Neural crest cell (in vitro differentiated cells): ENCODE measurements around the gene NPHP1. TPM values are rescaled to one million over a fixed set of nuclear protein-coding genes. Genes with fewer than 3 reads are reported as not detected.
"Not testable (repeated sequence)": the region's sequence is repeated elsewhere in the genome, so short reads cannot be mapped to it uniquely, and the experiment has no call there.

Experiments
- DNase-seq: peaks from one replicate; pipeline ENCODE4 v3.0.0; 2021; ENCODE audit warnings: low read depth, mixed read lengths, low spot score
- H3K27ac Mint-ChIP-seq: one replicate; pipeline ENCODE4 v1.8.0; 2021; ENCODE audit warnings: mild to moderate bottlenecking, mixed read lengths; ENCODE audit not compliant: unreplicated experiment
- H3K27me3 Mint-ChIP-seq: 2 replicates; pipeline ENCODE4 v1.8.0; 2021; ENCODE audit warnings: low read depth, mild to moderate bottlenecking, mixed read lengths
- H3K36me3 Mint-ChIP-seq: 2 replicates; pipeline ENCODE4 v1.8.0; 2021; ENCODE audit warnings: low read depth, mild to moderate bottlenecking, mixed read lengths
- H3K4me1 Mint-ChIP-seq: 2 replicates; pipeline ENCODE4 v1.8.0; 2021; ENCODE audit warnings: mixed read lengths
- H3K4me3 Mint-ChIP-seq: one replicate; pipeline ENCODE4 v1.8.0; 2021; ENCODE audit warnings: mild to moderate bottlenecking, mixed read lengths
- H3K9me3 Mint-ChIP-seq: 2 replicates; pipeline ENCODE4 v1.8.0; 2021; ENCODE audit warnings: mixed read lengths
- CTCF ChIP-seq: fragments of 200-600 bp; sonication (generic); conservative IDR thresholded peaks from 2 replicates; pipeline ENCODE4 v1.5.0; 2021; ENCODE audit warnings: antibody characterized with exemption, mild to moderate bottlenecking
- total RNA-seq: library from RNA; stranded (reverse); gene quantifications from 2 replicates; pipeline ENCODE4 v1.2.1, GENCODE V29; 2021

The NPHP1 gene
- total RNA-seq, 1 donor from 2014 or later: 7.3 TPM

DNA sequence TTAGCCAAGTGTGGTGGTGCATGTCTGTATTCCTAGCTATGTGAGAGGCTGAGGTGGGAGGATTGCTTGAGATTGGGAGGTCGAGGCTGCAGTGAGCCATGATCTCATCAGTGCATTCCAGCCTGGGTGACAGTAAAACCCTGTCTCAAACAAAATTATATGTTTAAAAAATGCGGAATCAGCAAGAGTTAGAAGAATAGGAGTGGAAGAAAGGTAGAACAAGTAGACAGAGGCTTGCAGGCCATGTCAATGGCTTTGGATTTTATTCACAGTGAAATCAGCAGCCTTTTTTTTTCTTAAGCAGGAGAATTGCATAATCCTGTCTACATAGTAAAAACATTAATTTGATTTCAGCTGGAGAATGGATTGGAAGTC, 15.4 kb upstream of the NPHP1 start:
- no peak overlapping the region for H3K27ac Mint-ChIP-seq
- no peaks in the 10 kb centered on the region for H3K9me3 Mint-ChIP-seq
- H3K27me3 Mint-ChIP-seq: peaks cover 40% of the 10 kb centered on the region
- no peak for DNase-seq
- no peaks in the 10 kb centered on the region for H3K4me1 Mint-ChIP-seq
- no peak overlapping the region for H3K4me3 Mint-ChIP-seq
- H3K36me3 Mint-ChIP-seq: no peaks in the 10 kb centered on the region
- TF ChIP-seq CTCF: no peak

GRCh38 chr2:110219496-110220189, 14.8 kb upstream of the NPHP1 start:
- Mint-ChIP-seq H3K27me3 (peaks cover 45% of the 10 kb centered on the region), H3K9me3 (no peaks in the 10 kb centered on the region)

DNA sequence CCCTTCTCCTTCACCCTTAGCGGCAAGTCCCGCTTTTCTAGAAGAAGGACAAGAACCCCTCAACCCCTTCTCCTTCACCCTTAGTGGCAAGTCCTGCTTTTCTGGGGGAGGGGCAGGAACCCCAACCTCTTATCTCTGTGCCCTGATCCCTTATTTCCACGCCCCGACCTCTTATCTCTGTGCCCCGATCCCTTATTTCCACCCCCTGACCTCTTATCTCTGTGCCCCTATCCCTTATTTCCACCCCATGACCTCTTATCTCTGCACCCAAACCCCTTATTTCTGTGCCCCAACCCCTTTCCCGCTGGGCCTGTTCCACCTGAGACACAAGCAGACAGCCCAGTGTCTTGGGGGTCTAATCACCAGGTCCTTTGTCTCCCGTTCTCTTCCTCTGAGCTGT, 14.1 kb upstream of the NPHP1 start:
- not testable (repeated sequence) for H3K27ac Mint-ChIP-seq, DNase-seq, H3K4me3 Mint-ChIP-seq, H3K4me1 Mint-ChIP-seq, H3K9me3 Mint-ChIP-seq, H3K36me3 Mint-ChIP-seq
- peaks cover 45% of the 10 kb centered on the region for H3K27me3 Mint-ChIP-seq

More at GRCh38 chr2:110219496-110220189, 14.8 kb upstream of the NPHP1 start:
- Mint-ChIP-seq H3K36me3 (no peaks in the 10 kb centered on the region), H3K4me1 (no peaks in the 10 kb centered on the region), H3K27ac (no peak overlapping the region), H3K4me3 (no peak overlapping the region)
- no peak for DNase-seq
- no peak for TF ChIP-seq CTCF

- TF ChIP-seq CTCF: no peak
- Mint-ChIP-seq H3K9me3 (peaks cover 6% of the 10 kb centered on the region), H3K36me3 (peaks cover 2% of the 10 kb centered on the region), H3K4me3 (no peak overlapping the region), H3K27me3 (peaks cover 38% of the 10 kb centered on the region), H3K27ac (no peak overlapping the region), H3K4me1 (peaks cover under 1% of the 10 kb centered on the region)
- DNase-seq: no peak
Observed at GRCh38 chr2:110216803-110217202, 12.0 kb upstream of the NPHP1 start.

DNA sequence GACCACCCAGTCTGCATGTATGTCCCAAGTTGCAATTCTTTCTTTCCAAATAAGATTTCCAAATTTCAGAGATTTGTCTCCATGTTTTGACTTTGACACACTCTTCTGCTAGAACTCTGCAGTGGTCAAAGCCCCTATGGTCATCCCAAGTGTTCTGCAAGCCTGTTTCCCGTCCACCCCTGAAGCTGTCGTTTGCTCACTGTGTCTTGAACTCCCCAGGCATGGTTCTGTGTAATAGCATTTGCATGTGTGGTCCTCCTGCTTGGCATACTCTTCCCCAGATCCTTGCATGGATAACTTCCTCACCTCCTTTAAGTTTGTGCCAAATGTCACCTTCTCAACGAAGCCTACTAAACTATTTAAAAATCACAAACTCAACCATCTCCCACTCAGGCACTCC, 11.4 kb upstream of the NPHP1 start:
- H3K4me1 Mint-ChIP-seq: peaks cover 5% of the 10 kb centered on the region
- peaks cover 2% of the 10 kb centered on the region for H3K36me3 Mint-ChIP-seq
- peaks cover 6% of the 10 kb centered on the region for H3K9me3 Mint-ChIP-seq
- no peak overlapping the region for H3K4me3 Mint-ChIP-seq
- peaks cover 32% of the 10 kb centered on the region for H3K27me3 Mint-ChIP-seq
- DNase-seq: no peak
- TF ChIP-seq CTCF: no peak
- no peak overlapping the region for H3K27ac Mint-ChIP-seq

DNA sequence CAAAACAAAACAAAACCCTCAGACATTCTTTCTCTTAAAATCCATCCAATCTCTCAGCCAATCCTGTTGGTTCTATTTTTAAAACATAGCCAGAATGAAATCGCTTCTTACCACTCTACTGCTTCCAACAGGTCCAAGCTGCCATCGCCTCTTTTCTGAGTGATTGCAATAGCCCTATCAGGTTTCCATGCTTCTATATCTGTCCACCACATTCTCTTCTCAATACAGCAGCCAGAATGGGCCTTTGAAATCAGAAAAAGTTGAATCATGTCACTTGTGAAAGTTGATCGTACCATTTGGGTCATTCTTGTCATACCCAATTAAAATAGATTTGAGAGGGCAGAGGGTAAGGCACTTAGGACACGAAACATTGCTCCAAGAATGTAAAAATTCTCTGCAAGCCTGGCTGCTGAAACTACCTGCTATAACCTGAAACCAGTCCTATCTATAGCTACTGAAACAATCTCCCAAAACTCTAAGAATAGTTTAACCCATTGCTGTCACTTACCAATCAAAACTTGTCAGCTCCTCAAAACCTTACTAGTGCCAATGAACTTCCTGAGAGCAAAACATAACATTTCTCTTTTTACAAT, 10.8 kb upstream of the NPHP1 start:
- peaks cover 30% of the 10 kb centered on the region for H3K27me3 Mint-ChIP-seq

More for the DNA sequence above, 10.8 kb upstream of the NPHP1 start:
- Mint-ChIP-seq H3K4me1 (peaks cover 5% of the 10 kb centered on the region), H3K36me3 (peaks cover 2% of the 10 kb centered on the region), H3K9me3 (peaks cover 6% of the 10 kb centered on the region), H3K27ac (no peak overlapping the region), H3K4me3 (no peak overlapping the region)
- TF ChIP-seq CTCF: no peak
- DNase-seq: no peak
